Lung microvascular endothelial cell (primary cell): ENCODE measurements around the gene COL1A1. TPM values are rescaled to one million over a fixed set of nuclear protein-coding genes. Genes with fewer than 3 reads are reported as not detected.

Source experiments
- DNase-seq, 2 donors: peaks; one replicate each; pipeline versions ENCODE4 v3.0.0 to v3.0.0-alpha.2; 2010; ENCODE audit warnings: low read depth in 2 of 2
- total RNA-seq: library from RNA; depleted of rRNA; stranded (reverse); fragments of >200 nt; gene quantifications from 2 replicates; pipeline ENCODE4 v1.2.1, GENCODE V29; 2014

COL1A1 gene
- total RNA-seq, 1 donor from 2014 or later: 12.5 TPM

GRCh38 chr17:50173335-50173941 is 28.0 kb downstream of the COL1A1 start:
- peak in 1 of 2 donors; percentile 70 for DNase-seq

DNA sequence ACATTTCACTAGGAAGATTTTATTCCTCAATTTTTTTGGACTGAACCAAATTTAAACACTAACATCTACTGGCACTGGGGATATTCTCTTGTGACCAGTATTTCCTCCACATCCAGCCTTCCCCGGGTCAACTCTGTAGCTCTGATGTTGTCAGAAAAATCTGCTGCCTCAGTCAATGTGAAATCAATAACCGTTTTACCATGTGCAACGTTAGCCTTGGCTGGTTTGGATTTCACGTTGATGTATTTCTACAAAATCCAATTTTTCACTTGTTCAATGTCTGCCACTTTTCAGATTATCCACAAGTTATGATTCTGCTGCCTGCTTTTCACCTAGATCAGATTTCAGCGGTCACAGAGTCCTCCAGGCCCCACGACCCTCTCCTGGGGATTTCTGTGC is 28.5 kb downstream of the COL1A1 start:
- DNase-seq: no peak

- no peak for DNase-seq
Observed at GRCh38 chr17:50172130-50172529, 29.3 kb downstream of the COL1A1 start.

GRCh38 chr17:50171371-50172071 is 29.9 kb downstream of the COL1A1 start:
- DNase-seq: no peak

DNA sequence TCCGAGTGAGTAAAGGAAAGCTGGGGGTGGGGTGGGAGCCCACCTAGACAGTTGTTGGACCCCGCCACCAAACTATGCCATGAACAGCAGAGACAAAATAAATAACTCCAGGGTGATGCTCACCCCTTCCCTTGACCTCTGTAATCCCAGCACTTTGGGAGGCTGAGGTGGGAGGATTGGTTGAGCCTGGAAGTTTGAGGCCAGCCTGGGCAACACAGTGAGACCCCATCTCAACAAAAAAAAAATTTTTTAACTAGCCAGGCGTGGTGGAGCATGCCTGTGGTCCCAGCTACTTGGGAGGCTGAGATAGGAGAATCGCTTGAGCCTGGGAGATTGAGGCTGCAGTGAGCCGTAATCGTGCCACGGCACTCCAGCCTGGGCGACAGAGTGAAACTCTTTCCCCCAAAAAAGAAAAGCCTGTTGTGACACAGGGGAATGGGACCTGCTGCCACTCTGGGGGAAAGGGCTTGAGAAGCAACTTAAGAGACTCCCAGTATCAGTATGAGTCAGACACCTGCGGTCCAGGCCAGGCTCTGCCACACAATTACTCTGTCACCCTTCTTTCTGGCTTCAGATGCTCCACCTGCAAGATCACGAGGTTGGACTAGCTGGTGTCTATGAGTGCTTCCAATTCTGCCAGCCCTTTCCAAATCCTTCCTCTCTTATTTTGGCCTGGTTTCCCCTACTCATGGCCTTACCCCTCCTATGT is 30.6 kb downstream of the COL1A1 start:
- no peak for DNase-seq

DNA sequence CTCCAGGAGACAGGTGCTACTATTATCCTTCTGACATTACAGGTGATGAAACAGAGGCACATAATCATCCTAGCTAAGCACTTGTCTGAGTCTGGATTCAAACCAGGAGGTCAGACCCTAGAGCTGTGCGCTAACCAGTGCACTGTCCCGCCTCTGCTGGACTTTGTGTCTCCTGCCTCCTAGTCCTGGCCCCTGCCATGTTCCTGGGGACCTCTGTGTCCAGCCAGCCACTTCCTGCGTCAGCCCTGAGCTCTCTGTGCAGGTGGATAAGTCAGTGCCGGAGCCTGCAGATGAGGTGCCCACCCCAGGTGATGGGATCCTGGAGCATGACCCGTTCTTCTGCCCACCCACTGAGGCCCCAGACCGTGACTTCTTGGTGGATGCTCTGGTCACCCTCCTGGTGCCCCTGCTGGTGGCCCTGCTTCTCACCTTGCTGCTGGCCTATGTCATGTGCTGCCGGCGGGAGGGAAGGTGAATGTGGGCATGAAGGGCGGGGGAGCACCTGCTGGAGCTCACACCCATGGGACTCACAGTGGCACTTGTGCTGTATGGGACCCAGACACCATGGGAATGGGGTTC is 31.5 kb downstream of the COL1A1 start:
- DNase-seq: no peak

DNA sequence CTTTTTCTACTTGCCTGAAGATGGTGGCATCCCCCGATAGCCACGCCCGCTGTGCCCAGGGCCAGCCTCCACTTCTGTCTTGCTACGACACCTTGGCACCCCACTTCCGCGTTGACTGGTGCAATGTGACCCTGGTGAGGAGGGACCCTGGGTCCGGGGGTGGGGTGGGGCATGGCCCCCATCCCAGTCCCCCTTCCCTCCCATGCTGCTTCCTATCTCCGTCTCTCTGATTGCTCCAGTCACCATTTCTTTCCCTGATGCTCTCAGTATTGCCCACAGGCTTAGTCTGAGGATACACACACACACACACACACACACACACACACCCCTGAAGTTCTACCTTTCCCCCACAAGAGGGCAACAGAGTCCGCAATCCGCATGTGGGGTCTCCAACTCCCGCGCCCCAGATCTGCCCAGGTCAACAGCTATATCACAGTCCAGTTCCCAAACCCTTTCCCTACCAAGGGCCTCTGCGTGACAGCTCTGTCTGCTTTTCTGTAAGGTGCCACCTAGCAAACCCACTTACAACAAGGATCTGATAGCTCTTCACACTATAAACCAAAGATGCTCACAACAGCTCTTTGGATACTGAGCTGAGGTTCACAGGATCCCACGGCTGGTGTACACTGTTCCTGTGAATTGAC is 32.2 kb downstream of the COL1A1 start:
- peak; percentile 75 to 79 for DNase-seq

- DNase-seq: no peak
Observed at GRCh38 chr17:50168319-50168718, 33.1 kb downstream of the COL1A1 start.

GRCh38 chr17:50167371-50167770 is 34.1 kb downstream of the COL1A1 start:
- DNase-seq: no peak

- DNase-seq: no peak
Observed at GRCh38 chr17:50166518-50167181, 34.8 kb downstream of the COL1A1 start.

GRCh38 chr17:50165867-50166517 is 35.4 kb downstream of the COL1A1 start, which contains the start of gene SGCA:
SGCA (plus strand) TSS chr17:50166005; CDS start chr17:50166041, 36 bp downstream.
- DNase-seq: no peak

- DNase-seq: no peak
Observed at GRCh38 chr17:50165466-50165865, 36.0 kb downstream of the COL1A1 start.

- DNase-seq: no peak
Observed at GRCh38 chr17:50165066-50165465, 36.4 kb downstream of the COL1A1 start.

DNA sequence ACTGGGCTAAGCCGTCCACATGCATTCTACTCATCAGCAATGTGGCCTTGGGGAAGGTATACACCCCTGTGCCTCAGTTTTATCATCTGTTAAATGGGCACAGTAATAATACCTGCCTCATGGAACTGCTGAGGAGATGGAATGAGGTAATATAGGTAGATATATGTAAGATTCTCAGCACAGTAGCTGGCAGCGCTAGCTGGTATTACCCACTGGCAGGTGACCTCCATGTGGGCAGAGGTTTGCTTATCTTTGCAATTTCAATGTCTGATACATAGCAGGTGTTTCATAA is 36.8 kb downstream of the COL1A1 start:
- DNase-seq: no peak

GRCh38 chr17:50163843-50164696 is 37.4 kb downstream of the COL1A1 start:
- DNase-seq: no peak

DNA sequence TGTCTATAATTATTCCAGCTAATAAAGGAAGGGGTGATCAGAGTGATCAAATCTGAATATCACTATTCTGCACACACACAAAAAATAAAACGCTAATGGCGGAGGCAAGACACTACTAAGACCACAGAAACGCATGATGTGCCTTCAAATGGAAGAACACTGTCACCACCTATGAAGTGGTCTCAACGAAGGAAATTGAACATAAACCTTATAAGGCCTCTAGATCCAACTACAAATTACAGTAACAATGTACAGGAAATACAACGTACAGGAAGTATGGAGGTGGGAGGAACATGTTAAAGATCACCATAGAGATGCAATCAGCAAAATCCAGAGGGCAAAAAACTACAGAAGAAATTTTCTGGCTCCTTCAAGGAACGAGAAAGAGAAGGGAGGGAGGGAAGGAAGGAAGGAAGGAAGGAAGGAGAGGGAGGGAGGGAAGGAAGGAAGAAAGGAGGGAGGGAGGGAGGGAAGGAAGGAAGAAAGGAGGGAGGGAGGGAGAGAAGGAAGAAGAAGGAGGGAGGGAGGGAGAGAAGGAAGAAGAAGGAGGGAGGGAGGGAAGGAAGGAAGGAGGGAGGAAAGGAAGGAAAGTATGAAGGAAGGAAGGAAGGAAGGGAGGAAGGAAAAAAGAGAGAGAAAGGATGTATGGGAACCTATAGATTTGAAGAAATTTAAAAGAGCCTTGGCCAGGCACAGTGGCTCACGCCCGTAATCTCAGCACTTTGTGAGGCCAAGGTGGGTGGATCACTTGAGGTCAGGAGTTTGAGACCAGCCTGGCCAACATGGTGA is 38.8 kb downstream of the COL1A1 start:
- no peak for DNase-seq

GRCh38 chr17:50161911-50162288 is 39.5 kb downstream of the COL1A1 start:
- no peak for DNase-seq

- DNase-seq: peak; percentile 89 to 94
Observed at GRCh38 chr17:50161023-50161910, 40.2 kb downstream of the COL1A1 start.
